Spleen (tissue), 11 donors: ENCODE measurements around the gene TGFB1I1. TPM values are rescaled to one million over a fixed set of nuclear protein-coding genes. Genes with fewer than 3 reads are reported as not detected.
A peak's percentile ranks its signal among the peaks of the same experiment; 100 is the strongest.

Source experiments
- DNase-seq: peaks from one replicate; pipeline ENCODE4 v3.0.0-alpha.2; 2020
- H3K27ac ChIP-seq, 8 donors: fragments of 200-600 bp; sonication (generic) in 7 of 8; 1 replicate in 4 of 8; 2 replicates in 4 of 8; pipeline versions ENCODE4 v1.5.0 to v1.8.0; 2016 to 2021; ENCODE audit warnings: inconsistent platforms in 4 of 8, mild to moderate bottlenecking in 4 of 8, moderate library complexity in 1 of 8
- H3K27me3 ChIP-seq, 7 donors: fragments of 200-600 bp; sonication (generic) in 6 of 7; replicated peaks in 1 of 7; 1 replicate in 4 of 7; 2 replicates in 3 of 7; pipeline versions ENCODE4 v1.5.0 to v1.8.0; 2016 to 2021; ENCODE audit warnings: inconsistent platforms in 3 of 7, mild to moderate bottlenecking in 1 of 7
- H3K36me3 ChIP-seq, 6 donors: fragments of 200-600 bp; sonication (generic) in 5 of 6; 1 replicate in 4 of 6; 2 replicates in 2 of 6; pipeline versions ENCODE4 v1.5.0 to v1.8.0; 2016 to 2021; ENCODE audit warnings: inconsistent platforms in 2 of 6
- H3K4me1 ChIP-seq, 6 donors: fragments of 200-600 bp; sonication (generic) in 5 of 6; 1 replicate in 3 of 6; 2 replicates in 3 of 6; pipeline versions ENCODE4 v1.5.0 to v1.8.0; 2016 to 2021; ENCODE audit warnings: inconsistent platforms in 3 of 6
- H3K4me3 ChIP-seq, 8 donors: fragments of 200-600 bp; sonication (generic) in 7 of 8; 1 replicate in 4 of 8; 2 replicates in 4 of 8; pipeline versions ENCODE4 v1.5.0 to v1.8.0; 2016 to 2021; ENCODE audit warnings: inconsistent platforms in 4 of 8, mild to moderate bottlenecking in 4 of 8, moderate library complexity in 2 of 8
- H3K9me3 ChIP-seq, 8 donors: fragments of 200-600 bp; sonication (generic) in 7 of 8; 1 replicate in 4 of 8; 2 replicates in 4 of 8; pipeline versions ENCODE4 v1.5.0 to v1.8.0; 2016 to 2021; ENCODE audit warnings: inconsistent platforms in 4 of 8
- CTCF ChIP-seq, 11 experiments: fragments of 200-600 bp in 7 of 11; fragments of 450-650 bp in 4 of 11; sonication (generic) in 4 of 11; IDR thresholded peaks in 8 of 11; conservative IDR thresholded peaks in 3 of 11; 1 replicate in 7 of 11; 2 replicates in 4 of 11; pipeline versions ENCODE4 v1.4.0 to v1.8.0; 2016 to 2021; ENCODE audit warnings: antibody characterized with exemption in 11 of 11, inconsistent platforms in 4 of 11, mild to moderate bottlenecking in 1 of 11
- POLR2A ChIP-seq, 3 donors: fragments of 450-650 bp; IDR thresholded peaks; one replicate each; pipeline ENCODE4 v1.5.1; 2017; ENCODE audit warnings: antibody characterized with exemption in 3 of 3, mild to moderate bottlenecking in 1 of 3
- POLR2AphosphoS5 ChIP-seq, 3 donors: sonication (generic); formaldehyde crosslinking; IDR thresholded peaks; one replicate each; pipeline ENCODE4 v1.5.1; 2017; ENCODE audit warnings: antibody characterized with exemption in 3 of 3
- WGBS, 5 donors: extraction: QIAGEN DNeasy Blood & Tissue Kit in 3 of 5; methylation state at CpG; one replicate each; pipeline versions ENCODE4 v1.1.5 to v1.1.7; 2013 to 2018; 5-methylcytosine and 5-hydroxymethylcytosine counted together
- intact Hi-C: fragments of 100-400 bp; cut with DNase I; formaldehyde crosslinking; loops from one replicate; pipeline ENCODE4 v1.15.0; 2023; ENCODE audit warnings: low total_unique reads
- polyA plus RNA-seq, 3 donors: library from polyadenylated mRNA; stranded (reverse); fragments of 200-250 nt; gene quantifications; one replicate each; pipeline ENCODE4 v1.2.1, GENCODE V29; 2013
- total RNA-seq, 7 donors: library from RNA; depleted of rRNA in 3 of 7; stranded (reverse); fragments of >200 nt in 3 of 7; fragmentation: NEBNext Ultra II Directional in 4 of 7; extraction: Animal tissue kit (Norgen Biotek cat#: 25700) in 4 of 7; gene quantifications; one replicate each; pipeline versions ENCODE4 v1.1.0 to v1.2.1, GENCODE V29; 2016 to 2021
- donor health status: healthy with polysubstance abuse.
- donor health status: DM: no; HTN: no; CAD: no; lungs with moderate emphysema.
- donor health status: DM: no; HTN: no; CAD: no.
- donor health status: Bipolar disorder and iron deficiency.
- donor health status: healthy.
- donor health status: DM: no; HTN: no; CAD: no.
- donor health status: DM: yes; HTN: yes; CAD: no.

Gene TGFB1I1
- total and polyA plus RNA-seq, 10 donors: 10.7 to 69.0 (median 27.4) TPM

DNA sequence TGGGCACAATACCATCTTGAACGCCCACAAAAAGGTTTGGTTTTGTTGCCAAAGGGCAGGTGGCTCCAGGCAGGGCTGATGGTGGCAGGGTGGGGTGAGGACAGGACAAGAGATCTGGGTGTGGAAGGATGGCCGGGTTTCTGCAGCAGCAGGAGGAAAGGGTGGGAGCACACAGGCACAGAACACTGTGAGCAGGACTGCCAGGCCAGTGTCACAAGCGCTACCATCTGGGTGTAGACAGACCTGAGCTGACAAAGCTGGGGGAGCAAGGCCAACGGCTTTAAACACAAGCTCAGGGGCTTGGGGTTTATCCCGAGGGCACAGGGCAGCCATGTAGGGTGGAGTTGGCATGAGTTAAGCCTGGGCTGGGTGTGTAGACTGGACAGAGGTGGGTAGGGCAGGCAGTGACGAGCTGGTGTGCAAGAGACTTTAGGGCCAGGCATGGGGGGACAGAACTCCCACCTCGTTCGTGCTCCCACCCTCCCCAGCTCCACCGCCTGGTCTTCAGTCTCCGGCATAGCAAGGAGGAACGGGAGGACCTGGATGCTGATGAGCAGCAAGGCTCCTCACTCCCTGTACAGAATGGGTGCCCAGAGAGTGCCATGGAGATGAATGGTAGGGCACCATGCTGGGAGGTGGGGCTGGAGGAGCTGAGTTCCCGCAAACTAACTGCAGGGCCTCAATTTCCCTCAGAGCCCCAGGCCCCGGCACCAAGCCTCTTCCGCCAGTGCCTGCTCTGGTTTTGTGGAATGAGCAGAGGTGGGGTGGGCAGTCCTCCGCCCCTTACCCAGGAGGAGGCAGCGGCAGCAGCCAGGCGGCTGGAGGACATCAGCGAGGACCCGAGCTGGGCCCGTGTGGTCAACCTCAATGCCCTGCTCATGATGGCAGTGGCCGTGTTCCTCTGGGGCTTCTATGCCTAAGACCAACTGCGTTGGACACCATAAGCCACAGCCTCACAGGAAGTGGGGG is 17.9 kb downstream of the TGFB1I1 start:
- no peaks in the 10 kb centered on the region for H3K9me3 ChIP-seq
- no peak for DNase-seq
- H3K27ac ChIP-seq: no peak overlapping the region
- peaks cover 0 to 41% (median 12%) of the 10 kb centered on the region in 7 donors for H3K27me3 ChIP-seq
- peaks cover 0 to 51% (median 28%) of the 10 kb centered on the region in 6 donors for H3K36me3 ChIP-seq
- intact Hi-C loops: loop anchor here (10.0 kb wide), 1 partner anchor 225 kb away; a partner anchor contains a TSS
- TF ChIP-seq POLR2AphosphoS5 (IDR thresholded peaks at IDR 0.05) (peak in 1 of 3 donors; percentile 33), POLR2A (IDR thresholded peaks at IDR 0.05) (no peak)
- H3K4me1 ChIP-seq: peaks cover 8 to 27% (median 21%) of the 10 kb centered on the region in 6 donors
- WGBS, 5 donors: 86 to 91% (median 90%) methylated on average over 15 to 22 of the region's 22 CpGs
- H3K4me3 ChIP-seq: no peak overlapping the region

DNA sequence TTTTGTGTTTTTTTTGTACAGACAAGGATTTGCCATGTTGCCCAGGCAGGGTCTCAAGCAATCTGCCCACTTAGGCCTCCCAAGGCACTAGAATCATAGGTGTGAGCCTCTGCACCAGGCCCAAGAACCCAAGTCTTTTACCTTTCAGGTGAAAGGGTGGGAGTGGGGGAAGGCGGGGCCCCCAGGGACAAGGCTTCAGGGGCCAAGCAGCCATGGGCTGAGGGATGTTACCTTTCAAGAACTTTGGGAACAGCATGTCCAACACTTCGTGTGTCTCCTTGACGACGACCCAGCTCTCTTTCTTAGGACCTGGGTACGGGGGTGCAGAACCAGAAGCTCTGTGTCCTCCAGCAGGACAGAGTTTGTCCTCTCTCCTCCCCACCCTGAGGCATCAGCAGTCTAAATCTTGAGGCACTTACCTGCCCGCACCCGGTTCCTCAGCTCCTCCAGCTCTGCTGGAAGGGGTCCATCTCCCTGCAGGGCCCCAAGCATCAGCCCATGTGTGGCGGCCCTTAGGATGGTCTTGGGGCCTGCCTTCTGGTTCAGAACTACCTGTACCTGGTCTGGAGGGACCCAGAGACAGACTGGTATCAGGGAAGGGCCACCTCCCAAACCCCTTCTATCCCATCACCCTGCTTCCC is 19.9 kb downstream of the TGFB1I1 start:
- H3K27me3 ChIP-seq: peaks cover 0 to 22% (median 11%) of the 10 kb centered on the region in 7 donors
- no peak for DNase-seq
- H3K4me3 ChIP-seq: no peak overlapping the region
- peaks cover 0 to 71% (median 44%) of the 10 kb centered on the region in 6 donors for H3K36me3 ChIP-seq
- 91 to 95% (median 93%) methylated on average over 8 of the region's 8 CpGs for WGBS, 5 donors
- no peak overlapping the region for H3K27ac ChIP-seq
- TF ChIP-seq POLR2AphosphoS5 (IDR thresholded peaks at IDR 0.05): no peak
- no peak for TF ChIP-seq CTCF (IDR thresholded peaks at IDR 0.05 in 8 of 11, conservative IDR thresholded peaks at IDR 0.05 in 3 of 11)
- TF ChIP-seq POLR2A (IDR thresholded peaks at IDR 0.05): no peak
- no peaks in the 10 kb centered on the region for H3K9me3 ChIP-seq
- intact Hi-C loops: no loop called here
- H3K4me1 ChIP-seq: peaks cover 8 to 21% (median 18%) of the 10 kb centered on the region in 6 donors

- intact Hi-C loops: no loop called here
- peaks cover 0 to 5% (median 0%) of the 10 kb centered on the region in 7 donors for H3K27me3 ChIP-seq
- DNase-seq: no peak
These were observed 21.7 kb downstream of the TGFB1I1 start for GRCh38 chr16:31493506-31494125.

GRCh38 chr16:31496670-31497069 is 24.7 kb downstream of the TGFB1I1 start:
- intact Hi-C loops: no loop called here
- H3K36me3 ChIP-seq: peaks cover 0 to 91% (median 66%) of the 10 kb centered on the region in 6 donors
- H3K9me3 ChIP-seq: no peaks in the 10 kb centered on the region
- H3K27ac ChIP-seq: no peak overlapping the region
- no peak for DNase-seq
- WGBS, 5 donors: 92 to 97% (median 93%) methylated on average over 8 to 10 of the region's 10 CpGs
- no peaks in the 10 kb centered on the region for H3K27me3 ChIP-seq
- TF ChIP-seq CTCF (IDR thresholded peaks at IDR 0.05 in 8 of 11, conservative IDR thresholded peaks at IDR 0.05 in 3 of 11) (no peak), POLR2AphosphoS5 (IDR thresholded peaks at IDR 0.05) (peak in 1 of 3 donors; percentile 26)
- H3K4me1 ChIP-seq: no peaks in the 10 kb centered on the region
- H3K4me3 ChIP-seq: no peak overlapping the region

More at GRCh38 chr16:31493506-31494125, 21.7 kb downstream of the TGFB1I1 start:
- Histone ChIP-seq H3K4me1 (peaks cover 0 to 4% (median 1%) of the 10 kb centered on the region in 6 donors), H3K9me3 (no peaks in the 10 kb centered on the region), H3K36me3 (peaks cover 0 to 88% (median 57%) of the 10 kb centered on the region in 6 donors), H3K4me3 (no peak overlapping the region), H3K27ac (no peak overlapping the region)
- TF ChIP-seq POLR2A (IDR thresholded peaks at IDR 0.05): no peak
- peak in 1 of 3 donors; percentile 32 for TF ChIP-seq POLR2AphosphoS5 (IDR thresholded peaks at IDR 0.05)
- WGBS, 5 donors: 93 to 96% (median 95%) methylated on average over 18 of the region's 18 CpGs
